Stimulated activated CD4-positive, alpha-beta T cell treated with anti-CD3 and anti-CD28 coated beads, Interleukin-12 subunit alpha, Interleukin-12 subunit beta, amount 100 ng/mL, for 4 hours (primary cell): ENCODE data around the gene PRKAG2.
A peak's percentile ranks its signal among the peaks of the same experiment; 100 is the strongest.
"Not testable (repeated sequence)": the region's sequence is repeated elsewhere in the genome, so short reads cannot be mapped to it uniquely, and the experiment has no call there.

ENCODE experiments used
- DNase-seq: peaks from one replicate; pipeline ENCODE4 v3.0.0-alpha.2; 2020

Gene PRKAG2

GRCh38 chr7:151849008-151849878 is 27.7 kb downstream of the PRKAG2 start:
- DNase-seq, result no peak

DNA sequence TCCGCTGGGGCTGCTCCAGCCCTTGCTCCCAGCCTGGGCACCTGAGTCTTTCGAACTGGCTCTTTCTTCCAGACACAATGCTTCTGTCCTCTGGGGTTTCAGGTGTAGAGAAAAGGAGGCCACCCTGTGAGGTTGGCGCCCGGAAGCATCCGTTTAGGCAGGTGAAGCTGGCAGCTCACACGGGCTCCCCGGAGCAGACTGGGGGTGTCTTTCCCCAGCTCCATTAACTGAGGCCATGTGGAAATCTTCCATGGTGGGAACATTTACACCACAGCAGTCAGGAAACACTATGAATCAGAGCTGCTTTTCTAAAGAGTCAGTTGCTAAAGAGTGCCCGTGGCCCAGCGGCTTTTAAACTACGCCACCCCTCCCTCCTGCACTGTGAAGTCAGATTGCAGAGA is 29.2 kb downstream of the PRKAG2 start:
- DNase-seq, result no peak

DNA sequence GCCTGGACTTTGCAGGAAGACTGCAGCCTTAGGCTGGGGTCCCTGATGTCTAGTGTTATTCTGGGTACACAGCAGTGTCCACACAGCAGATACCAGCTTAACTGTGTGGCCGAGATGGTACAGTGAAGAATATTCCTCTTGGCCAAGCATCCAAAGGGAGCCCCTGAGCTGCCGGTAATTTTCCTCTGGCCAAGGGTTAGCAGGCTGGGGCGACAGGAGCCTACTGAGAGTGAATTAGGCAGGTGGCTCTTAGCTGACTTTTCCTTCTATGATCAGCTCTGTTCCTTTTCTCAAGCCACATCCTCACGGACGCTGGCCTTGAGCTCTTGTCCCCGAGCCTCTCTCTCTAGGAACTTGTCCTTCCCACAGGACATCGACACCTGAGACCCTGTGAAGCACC is 29.8 kb downstream of the PRKAG2 start:
- no peak for DNase-seq

DNA sequence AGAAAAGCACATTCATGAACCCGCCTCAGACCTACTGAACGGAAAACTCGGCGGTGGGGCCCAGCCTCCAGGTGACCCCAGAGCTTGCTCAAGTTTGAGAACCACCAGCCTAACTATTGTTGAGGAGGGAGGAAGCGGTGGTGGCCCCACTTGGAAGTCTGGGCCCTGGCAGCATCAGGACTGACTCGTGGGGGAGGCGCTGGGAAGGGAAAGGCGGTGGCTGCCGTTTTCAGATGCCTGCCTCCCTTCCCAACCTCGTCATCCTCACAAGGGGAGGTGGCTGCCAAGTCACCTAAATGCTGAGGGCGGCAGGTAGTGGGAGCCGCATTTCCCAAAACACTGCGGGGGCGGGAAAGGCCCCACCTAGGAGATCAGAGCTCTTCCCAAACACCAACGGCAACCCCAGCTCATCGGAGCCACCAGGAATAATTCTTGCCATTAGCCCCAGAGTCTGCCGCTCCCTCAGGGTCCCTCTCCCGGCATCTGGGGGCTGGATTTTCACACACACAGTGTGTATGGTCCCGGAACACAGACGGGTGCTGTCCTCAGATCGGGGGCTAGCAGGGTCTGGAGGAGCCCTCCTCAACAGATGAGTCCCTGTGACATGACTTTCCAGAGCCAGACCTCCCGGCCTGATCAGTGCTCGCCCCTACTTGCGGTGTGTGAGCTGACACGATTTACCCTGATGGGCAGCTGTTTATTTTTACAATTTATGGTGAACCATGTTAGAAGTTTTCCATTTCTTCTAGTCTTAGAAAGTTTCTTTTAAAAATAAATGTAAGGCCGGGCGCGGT is 31.3 kb downstream of the PRKAG2 start:
- no peak for DNase-seq

GRCh38 chr7:151844825-151845200 is 32.1 kb downstream of the PRKAG2 start:
- DNase-seq, result no peak

DNA sequence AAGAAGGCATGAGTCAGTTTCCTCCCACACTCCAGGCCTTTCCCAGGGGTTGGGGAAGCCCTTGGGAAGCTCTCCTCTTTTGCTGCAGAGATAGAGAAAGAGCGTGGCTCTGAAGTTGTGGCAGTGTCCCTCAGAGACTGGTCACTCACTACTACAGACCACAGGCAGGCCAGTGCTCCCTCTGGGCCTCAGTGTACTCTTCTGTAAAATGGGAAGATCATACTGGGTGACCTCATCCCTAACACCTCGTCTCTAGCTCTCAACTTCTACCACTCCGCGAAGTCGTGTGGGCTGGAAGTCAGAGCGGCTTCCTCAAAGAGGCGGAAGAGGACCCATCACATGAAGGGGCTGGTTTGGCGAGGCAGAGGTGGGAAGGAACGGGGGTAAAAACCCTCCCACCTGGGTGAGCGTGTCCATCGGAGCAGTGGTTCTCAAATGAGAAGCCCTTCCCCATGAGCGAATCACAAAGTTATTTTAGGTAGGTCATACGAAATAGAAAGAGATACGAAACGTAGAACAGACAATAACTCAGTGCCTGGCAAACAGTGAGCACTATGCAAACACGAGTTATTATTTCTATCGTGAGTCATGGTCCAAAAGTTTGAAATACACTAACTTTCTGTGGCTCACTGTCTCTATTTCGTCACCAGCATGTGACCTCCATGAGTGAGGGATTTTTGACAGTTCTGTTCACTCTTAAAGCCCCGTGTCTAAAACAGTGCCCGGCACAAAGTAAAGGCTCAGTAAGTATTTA is 32.7 kb downstream of the PRKAG2 start:
- DNase-seq, result no peak

DNA sequence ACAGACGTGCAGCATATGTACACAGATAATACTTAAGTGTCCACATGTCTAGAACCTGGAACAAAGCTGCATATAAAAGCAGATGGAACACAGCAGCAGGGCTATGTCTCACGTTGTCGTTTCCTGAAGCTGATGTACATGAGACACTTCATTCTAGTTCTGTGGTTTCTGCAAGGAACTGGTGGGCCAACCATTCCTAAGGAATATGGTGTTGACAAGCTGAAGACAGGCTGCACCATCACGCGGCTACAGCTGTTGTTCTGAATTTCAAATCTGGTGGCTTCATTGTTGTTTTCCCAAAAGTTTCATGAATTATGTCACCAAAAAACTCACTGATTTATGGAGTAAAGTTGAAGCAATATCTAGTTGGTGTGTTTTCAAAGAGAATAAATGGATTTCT is 33.7 kb downstream of the PRKAG2 start:
- DNase-seq, result no peak

DNA sequence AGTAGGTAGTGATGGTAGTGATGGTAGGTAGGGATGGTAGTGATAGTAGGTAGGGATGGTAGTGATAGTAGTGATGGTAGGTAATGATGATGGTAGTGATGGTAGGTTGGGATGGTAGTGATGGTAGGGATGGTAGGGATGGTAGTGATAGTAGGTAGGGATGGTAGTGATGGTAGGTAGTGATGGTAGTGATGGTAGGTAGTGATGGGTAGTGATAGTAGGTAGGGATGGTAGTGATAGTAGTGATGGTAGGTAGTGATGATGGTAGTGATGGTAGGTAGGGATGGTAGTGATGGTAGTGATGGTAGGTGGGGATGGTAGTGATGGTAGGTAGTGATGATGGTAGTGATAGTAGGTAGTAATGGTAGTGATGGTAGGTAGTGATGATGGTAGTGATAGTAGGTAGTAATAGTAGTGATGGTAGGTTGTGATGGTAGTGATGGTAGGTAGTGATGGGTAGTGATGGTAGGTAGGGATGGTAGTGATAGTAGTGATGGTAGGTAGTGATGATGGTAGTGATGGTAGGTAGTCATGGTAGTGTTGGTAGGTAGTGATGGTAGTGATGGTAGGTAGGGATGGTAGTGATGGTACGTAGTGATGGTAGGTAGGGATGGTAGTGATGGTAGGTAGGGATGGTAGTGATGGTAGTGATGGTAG is 35.4 kb downstream of the PRKAG2 start:
- not testable (repeated sequence) for DNase-seq

DNA sequence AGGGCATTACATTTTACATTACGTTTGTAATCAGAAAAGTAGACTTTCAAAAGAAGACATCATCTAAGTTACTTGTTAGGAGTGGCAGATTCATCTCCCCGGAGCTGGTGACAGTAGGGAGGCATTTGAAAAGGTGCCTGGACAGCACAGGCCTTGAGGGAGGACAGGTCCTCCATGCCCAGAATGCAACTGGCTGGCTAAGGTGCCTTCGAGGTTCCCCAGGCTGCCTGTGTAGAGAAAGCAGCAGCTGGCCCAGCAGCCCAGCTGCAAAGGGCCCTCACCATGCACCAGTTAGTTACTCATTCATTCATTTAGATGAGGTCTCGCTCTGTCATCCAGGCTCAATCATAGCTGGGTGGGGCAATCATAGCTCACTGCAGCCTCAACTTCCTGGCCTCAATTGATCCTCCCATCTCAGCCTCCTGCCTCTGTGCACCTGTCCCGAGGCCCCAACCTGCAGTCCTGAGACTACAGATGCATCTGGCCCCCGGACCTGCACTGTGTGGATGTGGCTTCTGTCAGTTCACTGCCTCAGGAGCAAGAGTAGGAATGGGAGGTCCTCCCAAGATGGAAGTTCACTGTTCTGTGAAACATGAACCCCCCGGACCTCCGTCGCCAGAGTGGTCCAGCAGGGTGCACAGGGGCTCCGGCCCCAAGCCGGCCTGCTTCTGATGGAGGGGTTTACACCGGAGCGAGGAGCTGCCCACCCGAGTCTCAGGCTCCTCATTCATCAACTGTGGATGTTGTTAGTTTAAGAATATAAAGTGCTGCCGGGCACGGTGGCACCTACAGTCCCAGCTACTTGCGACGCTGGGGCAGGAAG is 36.6 kb downstream of the PRKAG2 start:
- DNase-seq, result no peak

GRCh38 chr7:151839451-151839921 is 37.4 kb downstream of the PRKAG2 start:
- no peak for DNase-seq

GRCh38 chr7:151838861-151839381 is 38.0 kb downstream of the PRKAG2 start:
- DNase-seq, result peak; percentile 16

DNA sequence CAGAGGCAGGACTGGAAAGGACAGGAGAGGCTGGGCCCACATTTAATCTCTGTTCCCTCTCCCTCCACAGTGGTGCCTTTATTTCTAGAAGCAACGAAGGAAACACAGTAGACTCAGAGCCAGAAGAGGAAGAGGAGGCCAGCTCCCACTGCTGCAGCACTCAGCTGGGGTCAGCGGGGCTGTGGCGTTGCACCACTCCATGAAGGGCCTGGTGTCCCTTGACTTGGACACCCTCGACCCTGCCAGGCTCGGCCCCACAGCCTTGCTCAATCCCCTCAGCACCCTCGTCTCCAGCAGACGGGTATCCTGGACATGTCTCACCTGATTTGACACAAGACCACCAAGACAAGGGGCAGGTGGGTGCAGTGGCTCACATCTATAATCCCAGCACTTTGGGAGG is 38.8 kb downstream of the PRKAG2 start:
- DNase-seq, result no peak

GRCh38 chr7:151837285-151838042 is 39.5 kb downstream of the PRKAG2 start:
- DNase-seq, result no peak

- no peak for DNase-seq
These were observed 40.0 kb downstream of the PRKAG2 start for GRCh38 chr7:151836927-151837205.

- DNase-seq, result no peak
These were observed 40.6 kb downstream of the PRKAG2 start for GRCh38 chr7:151836191-151836926.

DNA sequence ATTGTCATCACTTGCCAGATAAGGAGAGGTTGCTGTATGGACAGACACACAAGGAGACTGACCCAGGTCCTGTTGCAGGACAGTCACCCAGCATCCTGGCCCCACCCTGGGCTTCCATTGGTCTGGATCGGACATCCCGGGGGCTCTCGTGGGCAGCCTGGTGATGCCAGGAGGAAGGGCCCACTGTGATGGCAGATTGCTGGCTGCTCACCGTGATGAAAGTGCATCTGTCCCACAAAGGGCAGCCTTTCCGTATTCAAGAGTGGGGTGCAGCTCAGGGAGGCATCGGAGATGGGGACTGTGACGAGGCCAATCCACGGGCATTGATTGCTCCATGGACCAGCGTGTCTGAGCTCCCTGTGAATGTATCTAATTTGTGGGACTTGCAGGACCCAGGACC is 41.3 kb downstream of the PRKAG2 start:
- DNase-seq, result no peak

- DNase-seq, result no peak
These were observed 42.5 kb downstream of the PRKAG2 start for GRCh38 chr7:151834271-151835035.

DNA sequence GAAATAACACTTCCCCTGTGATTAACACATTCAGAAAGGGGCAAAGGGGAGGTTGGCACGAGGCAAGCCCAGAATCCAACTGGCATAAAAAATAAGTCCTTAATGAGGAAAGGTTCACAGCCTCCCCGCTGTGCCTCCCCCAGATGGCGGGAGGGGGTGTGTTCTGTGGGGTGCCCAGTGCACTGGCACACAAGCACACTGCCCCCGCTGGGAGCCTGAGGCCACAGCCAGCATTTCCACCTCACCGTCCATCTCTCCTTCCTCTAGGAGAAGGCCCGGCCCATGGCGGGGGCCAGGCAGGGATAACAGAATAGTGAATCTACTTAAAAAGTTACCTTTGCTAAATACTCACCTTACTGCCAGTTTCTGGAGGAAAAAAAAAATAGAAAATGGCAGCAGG is 43.2 kb downstream of the PRKAG2 start:
- DNase-seq, result no peak

GRCh38 chr7:151833213-151833651 is 43.7 kb downstream of the PRKAG2 start:
- no peak for DNase-seq
